Heart right ventricle (tissue), 16 donors: Measurements from ENCODE around the gene C1orf167. TPM values are rescaled to one million over a fixed set of nuclear protein-coding genes. Genes with fewer than 3 reads are reported as not detected.
A peak's percentile ranks its signal among the peaks of the same experiment; 100 is the strongest.

ENCODE experiments used
- ATAC-seq, 8 donors: fragments of 200-7000 bp; cut with Tn5 transposase; one replicate each; pipeline ENCODE4 v1.9.1; 2020; ENCODE audit warnings: mild to moderate bottlenecking in 8 of 8, moderate library complexity in 8 of 8, moderate number of reproducible peaks in 1 of 8
- DNase-seq, 2 donors: peaks; one replicate each; pipeline ENCODE4 v3.0.0-alpha.2; 2020
- H3K27ac ChIP-seq, 10 donors: fragments of 200-600 bp; sonication (generic) in 2 of 10; one replicate each; pipeline versions ENCODE4 v1.5.0 to v1.8.0; 2020 to 2022; ENCODE audit warnings: mild to moderate bottlenecking in 3 of 10
- H3K27me3 ChIP-seq, 7 donors: fragments of 200-600 bp; one replicate each; pipeline ENCODE4 v1.8.0; 2021 to 2022; ENCODE audit warnings: mild to moderate bottlenecking in 2 of 7
- H3K36me3 ChIP-seq, 9 donors: fragments of 200-600 bp; sonication (generic) in 1 of 9; one replicate each; pipeline versions ENCODE4 v1.5.0 to v1.8.0; 2020 to 2022; ENCODE audit warnings: mild to moderate bottlenecking in 2 of 9
- H3K4me1 ChIP-seq, 9 donors: fragments of 200-600 bp; sonication (generic) in 1 of 9; one replicate each; pipeline versions ENCODE4 v1.5.0 to v1.8.0; 2020 to 2022; ENCODE audit warnings: mild to moderate bottlenecking in 4 of 9
- H3K4me3 ChIP-seq, 10 donors: fragments of 200-600 bp; sonication (generic) in 2 of 10; one replicate each; pipeline versions ENCODE4 v1.5.0 to v1.8.0; 2020 to 2022; ENCODE audit warnings: mild to moderate bottlenecking in 7 of 10, moderate library complexity in 2 of 10
- H3K9me3 ChIP-seq, 11 donors: fragments of 200-600 bp in 10 of 11; sonication (generic) in 2 of 11; one replicate each; pipeline versions ENCODE4 v1.5.0 to v1.8.0; 2013 to 2022; ENCODE audit warnings: mild to moderate bottlenecking in 2 of 11, control low read depth in 1 of 11, moderate library complexity in 1 of 11
- CTCF ChIP-seq, 9 donors: fragments of 200-600 bp; sonication (generic) in 2 of 9; IDR thresholded peaks; one replicate each; pipeline versions ENCODE4 v1.5.0 to v1.8.0; 2021 to 2022; ENCODE audit warnings: antibody characterized with exemption in 9 of 9, mild to moderate bottlenecking in 5 of 9, moderate library complexity in 1 of 9
- WGBS, 2 donors: extraction: QIAGEN DNeasy Blood & Tissue Kit; methylation state at CpG; one replicate each; pipeline ENCODE4 v1.1.7; 2013; ENCODE audit warnings: inconsistent platforms in 1 of 2; 5-methylcytosine and 5-hydroxymethylcytosine counted together
- intact Hi-C, 10 donors: fragments of 100-400 bp; cut with DNase I; formaldehyde crosslinking; loops; one replicate each; pipeline versions ENCODE4 v1.11.1 to v1.14.2; 2022
- polyA plus RNA-seq, 2 donors: library from polyadenylated mRNA; stranded (reverse); fragments of 200-250 nt; gene quantifications; one replicate each; pipeline ENCODE4 v1.2.3, GENCODE V29; 2013
- total RNA-seq, 10 donors: library from RNA; stranded (reverse); fragmentation: NEBNext Ultra II Directional in 3 of 10; extraction: Animal tissue kit (Norgen Biotek cat#: 25700) in 3 of 10; gene quantifications; one replicate each; pipeline versions ENCODE4 v1.2.1 to v1.2.4, GENCODE V29; 2021 to 2023
- donor health status: Arrhythmogenic right ventricular cardiomyopathy.
- donor health status: ischemic (EF 13 %, LVEDD 7.1; RV severe dilation, severe dysfunction).
- donor health status: healthy with polysubstance abuse.
- donor health status: DM: no; HTN: yes; CAD: no.
- donor health status: DM: no; HTN: no; CAD: no.
- donor health status: ischemic (EF 25% LVEDD 6.9; RV normal size, moderate dysfunction).
- donor health status: ischemic (EF 25% LVEDD 5.7; RV mildly dilated, moderate dysfunction).
- donor health status: healthy.
- donor health status: DM: yes; HTN: yes; CAD: no.
- donor health status: Ischemic cardiomyopathy.
- donor health status: ischemic (EF 35%, LVEDD 5.7; RV mildly dilated, moderate dysfunction).
- donor health status: nonischemic (EF 11% LVEDD 7.7; RV severe dilation, severe dysfunction).
- donor health status: DM: yes; HTN: yes; CAD: no.
- donor health status: PGD.
- donor health status: ischemic (EF 29% LVEDD 5.4; RV normal size, mild dysfunction).
- donor health status: nonischemic (EF 23%, LVEDD 6.1; RV moderate dilation, normal function).

Gene C1orf167
- total and polyA plus RNA-seq, 12 donors = 2.4 to 12.8 (median 5.7) TPM

DNA sequence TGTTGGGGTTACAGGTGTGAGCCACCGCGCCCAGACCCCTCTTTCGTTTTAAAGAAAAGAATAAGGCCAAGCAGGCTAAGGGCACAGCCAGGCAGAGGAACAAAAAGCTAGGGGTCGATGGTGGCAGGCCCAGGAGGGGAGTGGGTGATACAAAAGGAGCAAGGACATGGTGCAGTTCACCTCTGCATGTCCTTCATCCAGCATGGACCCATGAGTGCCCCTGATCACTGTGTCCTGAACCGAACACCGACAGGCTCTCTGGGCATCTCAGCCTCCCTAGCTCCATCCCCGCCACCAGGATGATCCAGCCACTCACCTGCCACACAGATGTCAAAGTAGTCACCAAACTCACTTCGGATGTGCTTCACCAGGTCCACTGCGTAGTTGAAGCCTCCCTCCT, 37.9 kb downstream of the C1orf167 start:
- peaks cover 35 to 97% (median 87%) of the 10 kb centered on the region in 9 donors for H3K4me1 ChIP-seq
- no peaks in the 10 kb centered on the region for H3K9me3 ChIP-seq
- intact Hi-C loops = loop anchor here in 3 of 10 donors (5.0 kb wide), 1 partner anchor 63 kb away; the partner anchor contains the start of gene AGTRAP (in 3 of the 3)
- ATAC-seq (no peak), DNase-seq (no peak)
- H3K4me3 ChIP-seq = no peak overlapping the region
- peak overlapping the region in 7 of 10 donors; percentile 4 to 100 (median 99) for H3K27ac ChIP-seq
- 96 to 99% methylated on average over 9 of the region's 9 CpGs for WGBS, 2 donors
- no peaks in the 10 kb centered on the region for H3K27me3 ChIP-seq
- H3K36me3 ChIP-seq = peaks cover 0 to 67% (median 36%) of the 10 kb centered on the region in 9 donors
- no peak for TF ChIP-seq CTCF (IDR thresholded peaks at IDR 0.05)

DNA sequence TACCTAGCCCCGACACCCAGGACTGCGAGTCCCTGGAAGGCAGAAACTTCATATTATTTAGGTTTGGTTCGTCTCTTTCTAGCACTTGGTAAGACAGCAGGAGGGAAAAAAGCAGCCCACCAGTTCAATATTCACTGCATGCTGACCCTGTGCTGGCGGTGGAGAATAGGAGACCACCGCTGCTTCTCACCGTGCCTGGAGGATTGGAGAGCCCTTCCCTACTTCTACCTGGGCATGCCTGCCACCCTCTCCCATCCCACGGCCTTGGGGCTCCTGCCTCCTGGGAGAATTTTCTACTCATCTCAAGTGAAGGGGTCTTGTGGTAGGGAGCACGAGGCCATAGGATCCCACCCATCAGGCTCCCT, 38.4 kb downstream of the C1orf167 start:
- TF ChIP-seq CTCF (IDR thresholded peaks at IDR 0.05) = no peak
- 91 to 96% methylated on average over 8 of the region's 8 CpGs for WGBS, 2 donors
- H3K4me3 ChIP-seq = peak overlapping the region in 2 of 10 donors; percentile 80 to 96
- no peaks in the 10 kb centered on the region for H3K9me3 ChIP-seq
- H3K4me1 ChIP-seq = peaks cover 35 to 96% (median 85%) of the 10 kb centered on the region in 9 donors
- DNase-seq (no peak), ATAC-seq (no peak)
- peaks cover 0 to 63% (median 31%) of the 10 kb centered on the region in 9 donors for H3K36me3 ChIP-seq
- no peaks in the 10 kb centered on the region for H3K27me3 ChIP-seq
- peak overlapping the region in 9 of 10 donors; percentile 4 to 100 (median 98) for H3K27ac ChIP-seq
- intact Hi-C loops = loop anchor here in 3 of 10 donors (5.0 kb wide), 1 partner anchor 63 kb away; the partner anchor contains the start of gene AGTRAP (in 3 of the 3)

DNA sequence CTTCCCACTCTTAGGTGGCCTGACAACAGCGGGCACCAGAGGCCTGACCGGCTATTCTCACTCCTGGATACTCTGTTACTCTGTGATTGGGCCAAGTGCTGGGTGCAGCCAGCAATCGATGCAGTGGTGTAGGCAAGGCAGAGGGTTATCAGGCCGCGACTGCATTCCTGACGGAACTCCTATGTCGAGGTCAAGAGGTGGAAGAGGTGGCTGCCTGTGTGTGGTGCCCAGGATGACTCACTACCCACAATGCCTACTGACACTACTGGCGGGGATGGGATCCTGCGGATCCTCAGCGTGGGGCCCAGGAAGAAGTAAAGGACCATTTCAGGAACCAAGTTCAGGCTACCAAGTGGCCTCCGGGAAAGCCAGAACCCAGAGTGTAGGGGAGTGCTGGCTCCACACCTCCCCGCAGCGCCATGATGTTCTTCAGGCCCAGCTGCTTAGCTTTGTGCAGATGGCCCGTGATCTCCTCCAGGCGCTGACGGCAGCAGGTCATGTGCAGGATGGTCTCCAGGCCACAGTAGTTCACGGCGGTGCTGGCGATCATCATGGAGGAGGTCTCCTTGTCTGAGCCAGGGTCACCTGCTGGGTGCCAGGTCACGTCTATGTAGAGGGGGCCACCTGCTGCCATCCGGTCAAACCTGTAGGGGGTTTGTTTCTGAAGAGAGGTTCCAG, 38.9 kb downstream of the C1orf167 start:
- no peak for ATAC-seq
- intact Hi-C loops = loop anchor here in 3 of 10 donors (5.0 kb wide), 1 partner anchor 64 kb away; the partner anchor contains the start of gene AGTRAP (in 3 of the 3)
- peak overlapping the region in 9 of 10 donors; percentile 33 to 100 (median 99) for H3K27ac ChIP-seq
- WGBS, 2 donors = 66 to 68% methylated on average over 21 of the region's 21 CpGs
- H3K36me3 ChIP-seq = peaks cover 0 to 57% (median 26%) of the 10 kb centered on the region in 9 donors
- peaks cover 30 to 91% (median 80%) of the 10 kb centered on the region in 9 donors for H3K4me1 ChIP-seq
- peak overlapping the region in 7 of 10 donors; percentile 55 to 96 (median 80) for H3K4me3 ChIP-seq
- no peaks in the 10 kb centered on the region for H3K27me3 ChIP-seq
- DNase-seq = no peak
- H3K9me3 ChIP-seq = no peaks in the 10 kb centered on the region
- TF ChIP-seq CTCF (IDR thresholded peaks at IDR 0.05) = no peak

- Histone ChIP-seq H3K36me3 (peaks cover 0 to 45% (median 22%) of the 10 kb centered on the region in 9 donors), H3K27me3 (no peaks in the 10 kb centered on the region), H3K9me3 (no peaks in the 10 kb centered on the region), H3K4me3 (peak overlapping the region; percentile 55 to 96 (median 76)), H3K27ac (peak overlapping the region; percentile 96 to 100 (median 99)), H3K4me1 (peaks cover 17 to 86% (median 75%) of the 10 kb centered on the region in 9 donors)
- WGBS, 2 donors = 3 to 6% methylated on average over 6 of the region's 6 CpGs
- TF ChIP-seq CTCF (IDR thresholded peaks at IDR 0.05) = no peak
- intact Hi-C loops = loop anchor here in 4 of 10 donors (2.0 to 5.0 kb wide), 2 partner anchors 16 to 65 kb away; partner anchors contain the start of gene AGTRAP (in 3 of the 4)
- peak in 1 of 8 donors; percentile 19 for ATAC-seq
- DNase-seq = peak in 1 of 2 donors; percentile 43
These were observed 40.6 kb downstream of the C1orf167 start for GRCh38 chr1:11802616-11802972.
